AG09309 (cell line): ENCODE results near the gene RWDD2A.

Experiments used
- DNase-seq: peaks from one replicate; pipeline ENCODE4 v3.0.0-alpha.2; 2010; ENCODE audit warnings: low read depth
- H3K4me3 ChIP-seq: 2 replicates; pipeline ENCODE4 v1.5.1; 2011; ENCODE audit warnings: mild to moderate bottlenecking, low read depth, low read length, moderate library complexity; ENCODE audit not compliant: control insufficient read depth
- TF ChIP-seq, protein P1 (sequence below): IDR thresholded peaks from 2 replicates; pipeline ENCODE4 v1.5.1; 2011; ENCODE audit warnings: mild to moderate bottlenecking, low read depth, low read length, inconsistent platforms; ENCODE audit not compliant: insufficient read depth, control insufficient read depth; ENCODE audit errors: missing control alignments

Gene RWDD2A

DNA sequence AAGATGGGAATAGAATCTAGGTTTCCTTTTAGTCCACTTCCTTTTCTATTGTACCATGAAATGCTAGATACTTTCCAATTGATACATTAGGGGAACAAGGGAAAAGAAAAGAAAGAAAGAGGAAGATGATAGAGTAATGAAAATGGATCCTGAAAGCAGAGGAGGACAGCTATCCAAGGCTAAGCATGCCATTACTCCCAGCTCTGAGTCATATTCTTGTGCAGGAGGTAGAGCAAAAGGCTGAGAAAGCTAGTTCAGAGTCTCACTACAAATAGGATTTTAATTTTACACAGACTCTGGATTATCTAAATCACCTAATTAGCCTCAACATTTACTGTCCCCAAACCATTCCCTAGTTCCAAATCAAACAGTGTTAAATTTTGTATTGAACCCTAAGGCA is 23.6 kb downstream of the RWDD2A start:
- TF ChIP-seq, protein P1, sequence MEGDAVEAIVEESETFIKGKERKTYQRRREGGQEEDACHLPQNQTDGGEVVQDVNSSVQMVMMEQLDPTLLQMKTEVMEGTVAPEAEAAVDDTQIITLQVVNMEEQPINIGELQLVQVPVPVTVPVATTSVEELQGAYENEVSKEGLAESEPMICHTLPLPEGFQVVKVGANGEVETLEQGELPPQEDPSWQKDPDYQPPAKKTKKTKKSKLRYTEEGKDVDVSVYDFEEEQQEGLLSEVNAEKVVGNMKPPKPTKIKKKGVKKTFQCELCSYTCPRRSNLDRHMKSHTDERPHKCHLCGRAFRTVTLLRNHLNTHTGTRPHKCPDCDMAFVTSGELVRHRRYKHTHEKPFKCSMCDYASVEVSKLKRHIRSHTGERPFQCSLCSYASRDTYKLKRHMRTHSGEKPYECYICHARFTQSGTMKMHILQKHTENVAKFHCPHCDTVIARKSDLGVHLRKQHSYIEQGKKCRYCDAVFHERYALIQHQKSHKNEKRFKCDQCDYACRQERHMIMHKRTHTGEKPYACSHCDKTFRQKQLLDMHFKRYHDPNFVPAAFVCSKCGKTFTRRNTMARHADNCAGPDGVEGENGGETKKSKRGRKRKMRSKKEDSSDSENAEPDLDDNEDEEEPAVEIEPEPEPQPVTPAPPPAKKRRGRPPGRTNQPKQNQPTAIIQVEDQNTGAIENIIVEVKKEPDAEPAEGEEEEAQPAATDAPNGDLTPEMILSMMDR: no peak
- DNase-seq: no peak
- H3K4me3 ChIP-seq: no peak overlapping the region

DNA sequence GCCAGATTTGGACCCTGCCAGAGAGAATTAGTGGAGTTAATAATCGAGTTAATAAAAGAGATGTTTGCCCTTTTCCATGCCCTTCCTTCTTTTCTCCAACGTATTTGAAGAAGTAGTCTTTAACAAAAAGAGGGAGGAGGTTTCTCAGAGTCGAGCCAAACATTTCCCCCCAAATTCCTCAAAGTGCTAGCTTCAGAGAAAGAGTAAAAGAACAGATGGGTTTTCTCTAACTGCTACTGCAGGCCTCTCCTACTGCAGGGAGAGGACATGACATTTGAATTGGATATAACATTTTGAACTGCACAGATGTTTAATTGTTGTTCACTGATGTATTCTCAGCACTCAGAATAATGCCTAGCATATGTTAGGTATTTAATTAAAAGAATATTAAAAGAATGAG is 25.5 kb downstream of the RWDD2A start:
- no peak for DNase-seq
- H3K4me3 ChIP-seq: no peak overlapping the region
- TF ChIP-seq, protein P1: no peak

DNA sequence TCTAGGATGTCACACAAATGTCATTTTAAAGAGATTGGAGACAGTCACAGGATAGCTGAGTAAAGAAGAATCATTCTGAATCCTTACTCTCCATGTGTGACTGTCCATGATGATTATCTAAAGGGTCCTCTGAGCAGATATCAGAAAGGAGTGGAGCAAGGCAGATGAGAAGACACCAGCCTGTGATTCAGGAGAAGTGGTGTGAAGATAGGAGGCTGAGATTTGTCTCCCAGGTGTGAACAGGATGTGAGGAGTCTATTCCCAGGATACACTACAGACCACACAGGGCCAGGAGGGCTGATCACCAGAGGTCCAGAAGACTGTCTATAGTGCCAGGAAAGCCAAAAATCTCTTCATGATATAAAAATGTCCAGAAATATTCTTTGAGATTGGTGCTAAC is 27.0 kb downstream of the RWDD2A start:
- TF ChIP-seq, protein P1: no peak
- H3K4me3 ChIP-seq: no peak overlapping the region
- DNase-seq: no peak

DNA sequence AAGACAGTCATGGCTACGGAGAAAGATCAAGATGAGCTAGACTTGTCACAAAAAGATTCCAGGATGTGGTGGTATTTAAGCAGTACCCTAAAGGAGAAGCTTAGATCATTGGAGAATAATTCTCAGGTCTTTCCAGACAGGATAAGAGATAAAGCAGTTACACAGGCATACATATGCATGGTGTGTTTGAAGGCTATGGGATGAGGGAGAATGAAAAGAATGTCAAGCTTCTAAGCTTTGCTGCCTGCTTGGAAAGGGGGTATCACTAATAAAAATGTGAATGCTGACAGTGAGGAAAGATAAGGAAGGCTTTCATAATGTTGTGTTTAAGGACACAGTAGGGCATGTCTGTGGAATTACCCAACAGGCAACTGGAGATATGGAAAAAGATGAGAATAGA is 28.1 kb downstream of the RWDD2A start:
- no peak for DNase-seq
- TF ChIP-seq, protein P1: no peak
- no peak overlapping the region for H3K4me3 ChIP-seq

DNA sequence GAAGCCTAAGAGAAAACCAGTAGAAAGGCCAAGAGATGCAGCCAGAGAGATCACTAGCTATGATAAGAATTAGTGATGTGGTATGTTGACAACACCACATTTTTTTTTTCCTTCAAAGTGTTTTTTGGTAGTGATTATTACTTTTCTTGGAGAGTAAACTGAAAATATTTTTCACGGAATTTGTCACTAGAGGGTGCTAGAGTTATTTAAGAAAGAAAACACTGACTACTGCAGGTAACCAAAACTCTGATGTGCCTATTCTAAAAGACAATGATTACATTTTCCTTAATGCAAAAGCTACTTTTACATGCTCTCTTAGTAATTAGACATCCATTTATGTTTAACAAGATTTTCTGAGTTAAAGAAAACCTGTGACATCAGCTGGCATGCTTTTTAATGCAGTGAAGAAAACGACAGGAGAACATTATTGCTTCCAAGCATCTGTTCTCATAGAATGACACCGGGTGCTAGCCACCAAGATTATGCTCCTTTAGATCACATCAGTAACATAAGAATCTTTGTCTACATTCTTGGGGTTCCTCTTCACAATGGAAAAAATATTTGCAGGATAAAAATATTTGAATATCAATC is 28.8 kb downstream of the RWDD2A start:
- H3K4me3 ChIP-seq: no peak overlapping the region
- no peak for DNase-seq
- TF ChIP-seq, protein P1: peak; percentile 41

DNA sequence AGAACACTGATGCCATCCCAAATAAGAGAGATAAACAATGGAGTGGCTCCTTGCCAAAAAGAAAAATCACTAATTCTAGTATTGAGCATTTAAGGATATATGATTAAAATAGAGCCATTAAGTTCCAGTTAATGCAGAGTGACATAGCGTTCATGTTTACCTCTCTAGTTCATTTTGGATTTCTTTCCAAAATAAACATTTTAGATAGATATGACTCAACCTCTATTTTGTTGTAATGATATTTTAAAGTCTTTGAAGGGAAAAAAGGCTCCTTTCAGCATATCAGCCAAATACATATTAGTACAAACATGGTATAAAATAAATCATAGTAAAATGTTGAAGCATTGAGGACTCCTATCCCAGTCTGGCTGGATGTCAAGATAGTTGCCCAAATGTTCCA is 33.4 kb downstream of the RWDD2A start:
- TF ChIP-seq, protein P1: no peak
- no peak overlapping the region for H3K4me3 ChIP-seq
- no peak for DNase-seq

DNA sequence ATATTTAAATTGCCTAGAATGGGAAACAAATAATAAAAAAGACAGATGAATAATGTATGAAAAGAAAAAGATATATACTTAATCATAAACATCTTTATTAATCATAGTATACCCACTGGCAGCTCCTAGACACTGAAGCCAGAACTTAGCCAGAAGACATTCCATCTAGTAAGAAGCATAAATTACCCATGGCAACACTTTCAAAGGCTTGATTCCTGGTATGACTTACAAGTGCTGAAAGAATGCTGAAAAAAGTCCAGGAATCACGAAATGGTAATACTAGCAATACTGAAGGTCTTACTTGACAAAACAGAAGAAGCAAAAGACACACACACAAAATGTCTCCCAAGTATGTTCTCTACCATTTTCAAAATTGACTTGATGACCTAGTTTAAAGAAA is 38.0 kb downstream of the RWDD2A start:
- H3K4me3 ChIP-seq: no peak overlapping the region
- TF ChIP-seq, protein P1: no peak
- DNase-seq: peak; percentile 74
